Measurements from ENCODE around the gene HOXD3.

- TF ChIP-seq MLLT1 (IDR thresholded peaks at IDR 0.05) (no peak), ZNF354B (CRISPR knock-in tag; IDR thresholded peaks at IDR 0.05) (no peak), ATF1 (CRISPR knock-in tag; IDR thresholded peaks at IDR 0.05) (no peak), ATF1 (tag; IDR thresholded peaks at IDR 0.05) (no peak), ZNF668 (CRISPR knock-in tag; IDR thresholded peaks at IDR 0.05) (no peak)
Measured at GRCh38 chr2:176146645-176147044, 10.5 kb upstream of the HOXD3 start.

Data from K562 (cell line).